GM04503 (cell line): ENCODE results near the gene ZNF674.
"Not testable (repeated sequence)": the region's sequence is repeated elsewhere in the genome, so short reads cannot be mapped to it uniquely, and the experiment has no call there.

Source experiments
- DNase-seq: peaks from one replicate; pipeline ENCODE4 v3.0.0-alpha.2; 2012; ENCODE audit warnings: low read depth

The ZNF674 gene

DNA sequence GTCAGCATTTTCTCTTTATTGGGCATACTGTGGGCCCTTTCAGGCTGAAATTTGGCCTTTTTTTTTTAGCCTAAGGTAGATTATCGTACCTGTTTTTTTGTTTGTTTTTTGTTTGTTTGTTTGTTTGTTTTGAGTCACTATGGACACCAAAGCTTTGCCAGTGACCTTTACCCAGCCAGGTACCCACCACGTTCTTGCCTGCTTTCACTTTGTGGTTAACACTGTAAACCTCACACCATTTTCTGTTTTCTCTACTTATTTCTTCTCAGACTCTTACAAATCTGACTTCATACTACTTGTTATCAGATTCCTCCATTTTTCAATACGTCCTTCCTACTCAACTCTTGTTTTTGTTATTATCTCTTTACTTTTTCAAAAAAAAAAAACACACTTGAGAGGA is 81.5 kb downstream of the ZNF674 start:
- no peak for DNase-seq

DNA sequence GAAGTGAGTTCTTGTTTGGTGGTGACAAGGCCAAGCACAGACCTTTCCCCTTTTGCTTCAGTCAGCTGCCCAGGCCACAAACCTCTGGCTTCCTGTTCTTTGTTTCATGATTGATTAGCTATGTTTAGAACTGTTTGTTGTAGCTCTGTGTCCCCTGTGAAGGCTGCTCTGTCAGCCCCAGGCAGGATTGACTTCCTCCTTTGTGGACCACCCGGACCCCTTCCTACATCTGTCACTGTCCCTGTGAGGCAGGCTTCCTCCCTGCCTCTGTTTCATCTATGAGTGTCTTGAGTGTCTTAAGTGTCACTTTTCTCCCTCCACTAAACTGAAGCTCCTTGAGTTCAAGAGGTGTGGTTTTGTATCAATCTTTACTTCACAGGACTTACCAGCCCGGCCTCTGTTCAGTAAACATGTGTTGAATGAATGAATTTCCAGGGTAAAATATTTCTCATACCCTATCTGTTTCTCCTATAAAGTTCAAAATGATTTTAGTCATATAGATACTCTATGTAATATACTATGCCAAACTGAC is 83.5 kb downstream of the ZNF674 start:
- DNase-seq: no peak

DNA sequence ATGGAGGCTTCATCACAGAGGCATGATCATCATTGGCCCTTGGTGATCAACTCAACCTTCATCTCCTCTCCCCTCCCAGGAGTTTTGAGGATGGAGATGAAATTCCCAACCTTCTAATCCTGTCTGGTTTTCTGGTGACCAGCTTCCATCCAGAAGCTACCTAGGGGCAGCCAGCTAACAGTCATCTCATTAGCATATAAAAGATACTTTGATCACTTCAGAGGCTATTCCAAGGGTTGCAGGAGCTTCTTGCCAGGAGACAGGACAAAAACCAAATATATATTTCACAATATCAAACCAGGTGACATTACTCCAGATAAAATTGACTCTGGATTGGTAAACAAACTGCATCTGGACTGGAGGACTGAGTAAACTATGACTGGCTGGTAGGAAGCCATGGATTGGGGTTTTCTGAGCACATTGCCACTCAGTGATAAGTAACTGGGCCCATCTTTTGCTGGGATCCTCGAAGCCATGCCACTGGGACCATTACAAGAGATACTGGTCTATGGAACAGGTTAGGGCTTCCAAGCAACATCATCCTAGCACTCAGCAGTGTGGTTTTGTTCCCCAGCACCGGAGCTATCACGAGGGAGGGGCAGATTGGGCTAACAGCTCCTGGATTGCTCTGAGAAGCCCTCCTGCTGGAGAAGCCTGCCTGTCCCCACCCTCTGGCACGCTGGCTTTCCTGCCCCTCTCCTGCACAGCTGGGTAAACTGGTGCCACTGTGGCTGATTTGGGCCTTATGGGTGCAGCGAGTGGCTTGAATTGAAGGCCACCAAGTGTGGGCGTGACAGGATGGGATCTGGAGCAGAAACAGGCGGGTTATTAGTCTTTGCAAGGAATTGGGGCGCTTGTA is 84.2 kb downstream of the ZNF674 start:
- DNase-seq: not testable (repeated sequence)

DNA sequence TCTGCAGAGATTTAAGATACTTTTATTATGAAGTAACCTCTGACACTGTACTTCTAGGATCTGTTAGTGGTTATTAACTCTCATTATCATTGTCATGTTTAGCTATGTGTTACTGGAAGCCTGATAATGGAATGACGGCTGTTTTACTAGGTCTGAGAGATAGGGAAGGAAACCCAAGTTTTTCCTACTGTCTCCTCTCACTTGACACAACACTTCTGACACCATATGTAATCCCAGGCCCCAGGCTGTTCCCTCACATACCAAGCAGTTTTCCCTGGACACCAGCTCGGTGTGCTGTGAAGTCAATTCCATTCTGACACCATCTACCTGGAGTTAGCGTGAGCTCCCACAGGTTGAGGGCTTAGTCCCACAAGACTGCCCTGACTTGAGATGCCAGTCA is 85.6 kb downstream of the ZNF674 start:
- DNase-seq: no peak

DNA sequence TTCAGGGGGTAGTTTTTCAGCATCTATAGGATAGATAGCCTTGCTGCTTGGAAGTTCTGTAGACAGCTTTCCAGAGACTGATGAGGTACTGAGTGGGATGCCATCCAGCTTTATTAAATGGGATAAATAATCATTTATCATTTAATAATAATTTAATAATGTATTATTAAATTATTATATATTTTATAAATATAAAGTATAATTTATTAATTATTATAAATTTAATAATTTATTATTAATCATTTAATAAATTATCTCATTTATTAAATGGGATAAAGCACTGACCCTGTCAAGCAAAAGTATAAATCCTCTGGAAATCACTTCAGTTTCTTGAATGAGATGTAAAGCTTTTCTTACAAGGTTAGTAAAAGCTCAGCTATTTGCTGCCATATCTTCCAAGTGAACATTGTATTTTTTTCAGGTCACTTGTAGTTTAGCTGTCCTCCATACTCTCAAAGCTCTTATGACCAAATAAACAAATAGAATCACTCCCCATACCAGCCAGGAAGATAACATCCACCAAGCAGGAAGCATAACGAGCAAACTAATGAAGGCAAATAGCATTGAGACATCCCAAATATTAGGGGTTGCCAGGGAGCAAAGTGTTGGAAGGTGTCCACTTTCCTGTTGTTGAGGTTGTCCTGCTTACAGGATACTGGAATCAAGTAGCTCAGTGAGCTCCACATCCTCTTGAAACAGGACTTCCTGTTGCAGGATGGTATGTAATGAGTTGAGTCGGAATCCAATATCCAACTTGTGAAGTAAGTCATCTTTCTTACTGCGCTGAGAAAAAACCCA is 88.9 kb downstream of the ZNF674 start:
- DNase-seq: no peak
